Mesothelial cell of epicardium (in vitro differentiated cells): ENCODE results near the gene SNHG17. TPM values are rescaled to one million over a fixed set of nuclear protein-coding genes. Genes with fewer than 3 reads are reported as not detected.
"Not testable (repeated sequence)": the region's sequence is repeated elsewhere in the genome, so short reads cannot be mapped to it uniquely, and the experiment has no call there.

Source experiments
- DNase-seq, 2 experiments: peaks; one replicate each; pipeline ENCODE4 v3.0.0; 2021; ENCODE audit warnings: low spot score in 2 of 2; ENCODE audit not compliant: unreplicated experiment in 2 of 2
- H3K27ac Mint-ChIP-seq: 2 replicates; pipeline ENCODE4 v1.8.0; 2021; ENCODE audit warnings: mixed read lengths
- H3K27me3 Mint-ChIP-seq: 2 replicates; pipeline ENCODE4 v1.8.0; 2021; ENCODE audit warnings: low read depth, mixed read lengths
- H3K36me3 Mint-ChIP-seq: 2 replicates; pipeline ENCODE4 v1.8.0; 2021; ENCODE audit warnings: mixed read lengths
- H3K4me1 Mint-ChIP-seq: 2 replicates; pipeline ENCODE4 v1.8.0; 2021; ENCODE audit warnings: mixed read lengths
- H3K4me3 Mint-ChIP-seq: 2 replicates; pipeline ENCODE4 v1.8.0; 2021; ENCODE audit warnings: mild to moderate bottlenecking, moderate library complexity, mixed read lengths
- H3K9me3 Mint-ChIP-seq: 2 replicates; pipeline ENCODE4 v1.8.0; 2021; ENCODE audit warnings: mixed read lengths
- total RNA-seq: library from RNA; stranded (reverse); gene quantifications from 3 replicates; pipeline ENCODE4 v1.2.1, GENCODE V29; 2021
- TF ChIP-seq, protein P1 (sequence below): fragments of 200-600 bp; sonication (generic); IDR thresholded peaks from one replicate; pipeline ENCODE4 v1.5.0; 2021; ENCODE audit warnings: antibody characterized with exemption; ENCODE audit not compliant: unreplicated experiment

The SNHG17 gene
- total RNA-seq, 1 donor from 2014 or later, result 54.0 TPM

- DNase-seq, result no peak
- Mint-ChIP-seq H3K9me3 (no peaks in the 10 kb centered on the region), H3K27ac (no peak overlapping the region), H3K4me3 (no peak overlapping the region), H3K36me3 (peaks cover 53% of the 10 kb centered on the region), H3K27me3 (no peaks in the 10 kb centered on the region), H3K4me1 (no peaks in the 10 kb centered on the region)
- TF ChIP-seq, protein P1, sequence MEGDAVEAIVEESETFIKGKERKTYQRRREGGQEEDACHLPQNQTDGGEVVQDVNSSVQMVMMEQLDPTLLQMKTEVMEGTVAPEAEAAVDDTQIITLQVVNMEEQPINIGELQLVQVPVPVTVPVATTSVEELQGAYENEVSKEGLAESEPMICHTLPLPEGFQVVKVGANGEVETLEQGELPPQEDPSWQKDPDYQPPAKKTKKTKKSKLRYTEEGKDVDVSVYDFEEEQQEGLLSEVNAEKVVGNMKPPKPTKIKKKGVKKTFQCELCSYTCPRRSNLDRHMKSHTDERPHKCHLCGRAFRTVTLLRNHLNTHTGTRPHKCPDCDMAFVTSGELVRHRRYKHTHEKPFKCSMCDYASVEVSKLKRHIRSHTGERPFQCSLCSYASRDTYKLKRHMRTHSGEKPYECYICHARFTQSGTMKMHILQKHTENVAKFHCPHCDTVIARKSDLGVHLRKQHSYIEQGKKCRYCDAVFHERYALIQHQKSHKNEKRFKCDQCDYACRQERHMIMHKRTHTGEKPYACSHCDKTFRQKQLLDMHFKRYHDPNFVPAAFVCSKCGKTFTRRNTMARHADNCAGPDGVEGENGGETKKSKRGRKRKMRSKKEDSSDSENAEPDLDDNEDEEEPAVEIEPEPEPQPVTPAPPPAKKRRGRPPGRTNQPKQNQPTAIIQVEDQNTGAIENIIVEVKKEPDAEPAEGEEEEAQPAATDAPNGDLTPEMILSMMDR, result no peak
These were observed 13.2 kb downstream of the SNHG17 start for GRCh38 chr20:38421915-38422314.

GRCh38 chr20:38420388-38421085, 14.6 kb downstream of the SNHG17 start:
- Mint-ChIP-seq H3K27ac (peak overlapping the region; percentile 45), H3K4me3 (no peak overlapping the region), H3K9me3 (no peaks in the 10 kb centered on the region), H3K36me3 (peaks cover 62% of the 10 kb centered on the region), H3K4me1 (no peaks in the 10 kb centered on the region), H3K27me3 (no peaks in the 10 kb centered on the region)
- TF ChIP-seq, protein P1, result no peak
- no peak for DNase-seq

- DNase-seq, result no peak
- TF ChIP-seq, protein P1, result no peak
- no peak overlapping the region for H3K27ac Mint-ChIP-seq
- peaks cover 61% of the 10 kb centered on the region for H3K36me3 Mint-ChIP-seq
- no peaks in the 10 kb centered on the region for H3K4me1 Mint-ChIP-seq
- no peaks in the 10 kb centered on the region for H3K9me3 Mint-ChIP-seq
- no peak overlapping the region for H3K4me3 Mint-ChIP-seq
- H3K27me3 Mint-ChIP-seq, result no peaks in the 10 kb centered on the region
These were observed 16.5 kb downstream of the SNHG17 start for GRCh38 chr20:38418509-38419204.

GRCh38 chr20:38414769-38415450, 20.2 kb downstream of the SNHG17 start:
- peaks cover 53% of the 10 kb centered on the region for H3K36me3 Mint-ChIP-seq
- no peaks in the 10 kb centered on the region for H3K9me3 Mint-ChIP-seq
- TF ChIP-seq, protein P1, result no peak
- no peak for DNase-seq
- H3K4me1 Mint-ChIP-seq, result no peaks in the 10 kb centered on the region
- no peaks in the 10 kb centered on the region for H3K27me3 Mint-ChIP-seq
- H3K4me3 Mint-ChIP-seq, result no peak overlapping the region
- no peak overlapping the region for H3K27ac Mint-ChIP-seq

DNA sequence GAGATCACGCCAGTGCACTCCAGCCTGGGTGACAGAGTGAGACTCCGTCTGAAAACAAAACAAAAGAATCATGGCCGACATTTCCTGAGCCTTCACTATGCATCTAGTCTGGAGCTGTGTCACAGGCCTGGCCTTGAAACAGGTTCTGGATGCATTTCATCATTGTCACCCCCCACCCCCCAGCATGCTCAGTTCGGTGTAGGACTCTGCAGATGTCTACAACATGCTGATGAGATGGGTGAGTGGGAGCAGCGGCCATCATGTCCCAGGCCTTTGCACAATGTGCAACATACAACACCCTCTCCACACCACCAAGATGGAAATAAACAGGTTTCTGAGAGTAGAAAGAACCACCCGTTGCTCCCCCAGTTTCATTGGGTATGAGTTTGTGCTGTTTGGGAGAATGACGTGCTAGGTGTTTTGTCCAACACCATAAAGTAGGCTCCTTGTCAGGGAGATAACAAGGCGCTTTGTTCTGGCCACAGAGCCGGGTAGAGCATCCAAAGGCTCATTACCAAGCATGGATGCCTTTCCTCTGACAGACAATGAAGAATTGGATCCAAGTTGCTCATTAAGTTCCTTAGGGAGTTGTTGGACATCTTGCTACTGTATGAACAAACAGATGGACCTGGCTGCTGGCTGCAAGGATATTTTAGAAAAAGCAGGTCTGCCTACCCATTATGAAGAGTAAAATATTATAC, 22.1 kb downstream of the SNHG17 start:
- H3K4me3 Mint-ChIP-seq, result no peak overlapping the region
- H3K4me1 Mint-ChIP-seq, result no peaks in the 10 kb centered on the region
- no peak for DNase-seq
- H3K27me3 Mint-ChIP-seq, result no peaks in the 10 kb centered on the region
- H3K27ac Mint-ChIP-seq, result no peak overlapping the region
- TF ChIP-seq, protein P1, result no peak
- H3K36me3 Mint-ChIP-seq, result peaks cover 53% of the 10 kb centered on the region
- no peaks in the 10 kb centered on the region for H3K9me3 Mint-ChIP-seq

GRCh38 chr20:38407822-38408221, 27.3 kb downstream of the SNHG17 start:
- not testable (repeated sequence) for H3K4me3 Mint-ChIP-seq, H3K4me1 Mint-ChIP-seq, DNase-seq, H3K27me3 Mint-ChIP-seq, H3K27ac Mint-ChIP-seq
- Mint-ChIP-seq H3K9me3 (peaks cover 15% of the 10 kb centered on the region), H3K36me3 (peaks cover 38% of the 10 kb centered on the region)
